K562 (cell line): ENCODE results near the gene ERAP2. TPM values are rescaled to one million over a fixed set of nuclear protein-coding genes. Genes with fewer than 3 reads are reported as not detected.

Experiments
- ATAC-seq: fragments of 200-7000 bp; cut with Tn5 transposase; 3 replicates; pipeline ENCODE4 v1.9.1; 2020; ENCODE audit warnings: moderate library complexity
- BruUV-seq: library from RNA; stranded (reverse); fragments of 400-500 nt; replicated peaks from 2 replicates; lab custom pipeline; 2021; lab: Mats Ljungman, UMichigan
- CTCF ChIA-PET: fragments of 300-600 bp; formaldehyde crosslinking; extraction: SDS; loops from one replicate; lab custom pipeline; 2021; ENCODE audit warnings: low intra/inter-chr PET ratio; lab: Yijun Ruan, JAX
- POLR2A ChIA-PET: fragments of 300-600, 350-650 bp; sonication (Branson Sonifier 250); formaldehyde crosslinking; extraction: SDS; loops from one replicate; lab custom pipeline; 2021; ENCODE audit warnings: antibody characterized with exemption, inconsistent platforms; lab: Yijun Ruan, JAX
- DNase-seq, 4 experiments: peaks; one replicate each; pipeline versions ENCODE4 v3.0.0 to v3.0.0-alpha.2; 2011 to 2018; ENCODE audit warnings: low spot score in 3 of 4, mixed read lengths in 3 of 4; ENCODE audit errors: extremely low read depth in 1 of 4
- FAIRE-seq: peaks from 2 replicates; lab custom pipeline; 2011; peaks lifted over from hg19 to GRCh38; lab: Jason Lieb, UNC
- H2AFZ ChIP-seq: 2 replicates; pipeline ENCODE4 v1.6.0; 2011; ENCODE audit warnings: low read depth, low read length, control low read depth, inconsistent platforms
- H3K27ac ChIP-seq: fragments of 200-600 bp; 3 replicates; pipeline ENCODE4 v1.8.0; 2011; ENCODE audit warnings: low read depth, mild to moderate bottlenecking, control low read depth, inconsistent platforms, low read length, moderate library complexity, mixed read lengths; ENCODE audit errors: extremely low read depth
- H3K27me3 ChIP-seq, 2 experiments: fragments of 300-600 bp in 1 of 2; 2 replicates in 1 of 2; 3 replicates in 1 of 2; pipeline versions ENCODE4 v1.6.0 to v1.8.0; 2011; ENCODE audit warnings: inconsistent platforms in 2 of 2, low read length in 2 of 2, mild to moderate bottlenecking in 1 of 2, mixed read lengths in 1 of 2, moderate library complexity in 1 of 2; ENCODE audit not compliant: control insufficient read depth in 2 of 2, insufficient read depth in 2 of 2
- H3K36me3 ChIP-seq: fragments of 300-600 bp; 3 replicates; pipeline ENCODE4 v1.8.0; 2011; ENCODE audit warnings: mild to moderate bottlenecking, low read length, inconsistent platforms; ENCODE audit not compliant: control insufficient read depth, insufficient read depth
- H3K4me1 ChIP-seq, 2 experiments: fragments of 200-600 bp in 1 of 2; replicated peaks in 1 of 2; 2 replicates in 1 of 2; 3 replicates in 1 of 2; pipeline versions ENCODE4 v1.5.1 to v1.8.0; 2011; ENCODE audit warnings: inconsistent platforms in 2 of 2, low read length in 2 of 2, mild to moderate bottlenecking in 1 of 2, mixed read lengths in 1 of 2, moderate library complexity in 1 of 2; ENCODE audit not compliant: control insufficient read depth in 2 of 2, insufficient read depth in 2 of 2
- H3K4me2 ChIP-seq: 2 replicates; pipeline ENCODE4 v1.6.1; 2011; ENCODE audit warnings: low read length, control low read depth, inconsistent platforms, mixed read lengths; ENCODE audit not compliant: insufficient read depth
- H3K4me3 ChIP-seq: fragments of 200-600 bp; sonication (generic), shearing (Covaris generic); 2 replicates; pipeline ENCODE4 v1.5.1; 2016; ENCODE audit warnings: control low read depth, inconsistent platforms
- H3K79me2 ChIP-seq: fragments of 200-600 bp; 3 replicates; pipeline ENCODE4 v1.8.0; 2011; ENCODE audit warnings: low read length, inconsistent platforms; ENCODE audit not compliant: control insufficient read depth, insufficient read depth
- H3K9ac ChIP-seq, 2 experiments: 2 replicates each; pipeline versions ENCODE4 v1.6.0 to v1.6.1; 2011; ENCODE audit warnings: low read depth in 2 of 2, low read length in 2 of 2, control low read depth in 1 of 2, inconsistent platforms in 1 of 2, mild to moderate bottlenecking in 1 of 2, mixed read lengths in 1 of 2; ENCODE audit not compliant: insufficient read depth in 1 of 2
- H3K9me1 ChIP-seq: one replicate; pipeline ENCODE4 v1.6.0; 2011; ENCODE audit warnings: inconsistent platforms, mild to moderate bottlenecking, low read length, moderate library complexity; ENCODE audit not compliant: control insufficient read depth, insufficient read depth
- H3K9me3 ChIP-seq: replicated peaks from 2 replicates; pipeline ENCODE4 v1.5.1; 2011; ENCODE audit warnings: low read depth, low read length, inconsistent platforms; ENCODE audit not compliant: control insufficient read depth, insufficient read depth
- H4K20me1 ChIP-seq: replicated peaks from 2 replicates; pipeline ENCODE4 v1.6.1; 2011; ENCODE audit warnings: low read length, inconsistent platforms, mixed read lengths; ENCODE audit not compliant: control insufficient read depth, insufficient read depth
- AFF4 ChIP-seq: sonication (generic); formaldehyde crosslinking; IDR thresholded peaks from 2 replicates; pipeline ENCODE4 v1.8.0; 2023; ENCODE audit warnings: mild to moderate bottlenecking, missing genetic modification reagents
- CBFA2T3 ChIP-seq: fragments of 450-650 bp; IDR thresholded peaks from 2 replicates; pipeline ENCODE4 v1.6.1; 2017
- CCAR2 ChIP-seq: fragments of 200-400 bp; formaldehyde crosslinking; IDR thresholded peaks from 2 replicates; pipeline ENCODE4 v1.6.1; 2017; ENCODE audit warnings: mild to moderate bottlenecking, low read depth, low read length
- CEBPZ ChIP-seq: fragments of 150-350 bp; IDR thresholded peaks from 2 replicates; pipeline ENCODE4 v1.6.1; 2014; ENCODE audit warnings: low read depth, mild to moderate bottlenecking, low read length, borderline replicate concordance
- CHAMP1 ChIP-seq: fragments of 450-650 bp; IDR thresholded peaks from 2 replicates; pipeline ENCODE4 v1.6.1; 2016; ENCODE audit warnings: mild to moderate bottlenecking
- CSDE1 ChIP-seq, 2 experiments: fragments of 450-650 bp; IDR thresholded peaks; 2 replicates each; pipeline ENCODE4 v1.6.1; 2016; ENCODE audit warnings: mild to moderate bottlenecking in 1 of 2
- NFXL1 ChIP-seq: fragments of 450-650 bp; formaldehyde crosslinking; IDR thresholded peaks from 2 replicates; pipeline ENCODE4 v1.4.0; 2021; ENCODE audit warnings: mild to moderate bottlenecking
- NFYB ChIP-seq: IDR thresholded peaks from 2 replicates; pipeline ENCODE4 v1.6.1; 2011; ENCODE audit warnings: mild to moderate bottlenecking, moderate library complexity; ENCODE audit not compliant: insufficient read length; ENCODE audit errors: extremely low read depth
- NONO ChIP-seq, 2 experiments: fragments of 200-400 bp in 1 of 2; fragments of 450-650 bp in 1 of 2; formaldehyde crosslinking in 1 of 2; IDR thresholded peaks; 2 replicates each; pipeline ENCODE4 v1.6.1; 2017; ENCODE audit warnings: low read depth in 2 of 2, mild to moderate bottlenecking in 2 of 2, moderate library complexity in 2 of 2, low read length in 1 of 2
- ZNF263 ChIP-seq: sonication (generic); formaldehyde crosslinking; IDR thresholded peaks from 2 replicates; pipeline ENCODE4 v1.8.0; 2022; ENCODE audit warnings: mild to moderate bottlenecking, missing genetic modification reagents, borderline replicate concordance
- ZNF551 ChIP-seq: fragments of 250-450 bp; sonication (Bioruptor Pico); IDR thresholded peaks from 2 replicates; pipeline ENCODE4 v1.5.0; 2021; ENCODE audit warnings: mild to moderate bottlenecking, moderate library complexity
- ZNF707 ChIP-seq: fragments of 250-450 bp; sonication (Bioruptor Pico); conservative IDR thresholded peaks from 2 replicates; pipeline ENCODE4 v1.8.0; 2022; ENCODE audit warnings: inconsistent platforms, mild to moderate bottlenecking, moderate library complexity
- WGBS: fragments of 100-300 bp; shearing (Covaris generic); methylation state at CpG from one replicate; pipeline ENCODE4 v1.1.6; 2016; ENCODE audit warnings: low coverage, mixed read lengths; ENCODE audit not compliant: insufficient coverage; ENCODE audit errors: missing lambda C conversion rate; 5-methylcytosine and 5-hydroxymethylcytosine counted together
- in situ Hi-C: fragments of 300-500 bp; cut with MboI; formaldehyde crosslinking; loops from 4 replicates; pipeline ENCODE4 v1.15.0; 2018; ENCODE audit warnings: inconsistent platforms, mixed read lengths
- intact Hi-C: fragments of 100-400 bp; cut with micrococcal nuclease; formaldehyde crosslinking; loops from 2 replicates; pipeline ENCODE4 v1.14.2; 2022
- polyA plus RNA-seq, 8 experiments: library from polyadenylated mRNA; depleted of rRNA in 4 of 8; stranded (reverse) in 5 of 8; unstranded in 3 of 8; fragments of >200 nt; fragmentation: Nextera tagmentation in 2 of 8; fragmentation: Illumina TruSeq in 1 of 8; extraction: Ambion mirVana in 2 of 8; extraction: Trizol in 1 of 8; gene quantifications; 2 replicates each; pipeline versions ENCODE4 v1.2.1 to v1.2.3, GENCODE V29; 2011 to 2014; ENCODE audit warnings: inconsistent platforms in 1 of 8, missing spikeins in 1 of 8
- total RNA-seq, 7 experiments: library from RNA; depleted of rRNA in 6 of 7; stranded (reverse); fragments of >200 nt in 6 of 7; fragmentation: Illumina TruSeq in 2 of 7; extraction: Trizol in 2 of 7; gene quantifications; 2 replicates each; pipeline versions ENCODE4 v1.2.1 to v1.2.3, GENCODE V29; 2011 to 2021; ENCODE audit warnings: low replicate concordance in 1 of 7

The ERAP2 gene
- total and polyA plus RNA-seq, 9 of the 15 experiments (the other 6 are each of a cell fraction or from before 2014, with no cell fraction given): 0.93 to 4.0 (median 2.1) TPM

- FAIRE-seq (no peak), DNase-seq (no peak), ATAC-seq (no peak)
- CTCF ChIA-PET: no interaction called here
- POLR2A ChIA-PET: no interaction called here
- no peaks in the 10 kb centered on the region for H3K27me3 ChIP-seq
- H3K9ac ChIP-seq: no peak overlapping the region
- in situ Hi-C loops: no loop called here
- no peaks in the 10 kb centered on the region; a peak in 1 of 5 replicates for H3K4me1 ChIP-seq
- no peaks in the 10 kb centered on the region for H3K9me1 ChIP-seq
- no peak overlapping the region for H3K4me2 ChIP-seq
- intact Hi-C loops: no loop called here
- H3K4me3 ChIP-seq: no peak overlapping the region
- H4K20me1 ChIP-seq: no peaks in the 10 kb centered on the region
- 13% methylated on average over 2 of the region's 2 CpGs for WGBS
- no peaks in the 10 kb centered on the region for H3K36me3 ChIP-seq
- no peaks in the 10 kb centered on the region for H3K79me2 ChIP-seq
- no peak overlapping the region for H3K27ac ChIP-seq
- no peaks in the 10 kb centered on the region for H3K9me3 ChIP-seq
- no TSS peak for BruUV-seq
- H2AFZ ChIP-seq: no peak overlapping the region
- TF ChIP-seq CSDE1 (IDR thresholded peaks at IDR 0.05) (no peak), ZNF707 (CRISPR knock-in tag) (no peak), CCAR2 (no peak), CEBPZ (no peak), NFXL1 (CRISPR knock-in tag) (no peak), CBFA2T3 (no peak), NFYB (no peak), ZNF551 (CRISPR knock-in tag) (no peak), ZNF263 (CRISPR knock-in tag) (no peak), CHAMP1 (no peak), NONO (IDR thresholded peaks at IDR 0.05; ENCODE audit: low read depth in 2 of 2, low read length in 1 of 2) (no peak), AFF4 (CRISPR knock-in tag) (no peak)
Measured at GRCh38 chr5:96852759-96853158, 23.5 kb upstream of the ERAP2 start.
